HUES48 (cell line): ENCODE measurements around the gene SETD3.

Experiments used
- H3K27ac ChIP-seq: one replicate; pipeline ENCODE4 v1.7.0; 2013; ENCODE audit warnings: low read depth, low read length, inconsistent platforms
- H3K27me3 ChIP-seq: 2 replicates; pipeline ENCODE4 v1.6.1; 2013; ENCODE audit warnings: mild to moderate bottlenecking, low read length; ENCODE audit not compliant: control insufficient read depth, insufficient read depth
- H3K36me3 ChIP-seq: 2 replicates; pipeline ENCODE4 v1.6.1; 2013; ENCODE audit warnings: low read length; ENCODE audit not compliant: control insufficient read depth, insufficient read depth
- H3K4me1 ChIP-seq: 2 replicates; pipeline ENCODE4 v1.6.1; 2013; ENCODE audit warnings: mild to moderate bottlenecking, low read length; ENCODE audit not compliant: control insufficient read depth, insufficient read depth
- H3K4me3 ChIP-seq: 2 replicates; pipeline ENCODE4 v1.5.1; 2013; ENCODE audit warnings: mild to moderate bottlenecking, low read depth, low read length
- H3K9ac ChIP-seq: 2 replicates; pipeline ENCODE4 v1.6.1; 2013; ENCODE audit warnings: mild to moderate bottlenecking, low read depth, low read length, moderate library complexity
- H3K9me3 ChIP-seq: 2 replicates; pipeline ENCODE4 v1.6.1; 2013; ENCODE audit warnings: low read length; ENCODE audit not compliant: control insufficient read depth, insufficient read depth

Gene SETD3

GRCh38 chr14:99479906-99480869 lies at the start of gene SETD3:
TSS of gene SETD3 (minus strand) at chr14:99480859. CDS start at chr14:99465805, 15,054 bp downstream.
- Histone ChIP-seq H3K9ac (peak within 1 kb of the TSS; percentile 91), H3K4me3 (peak within 1 kb of the TSS; percentile 78), H3K27me3 (no peaks in the 10 kb centered on the region), H3K36me3 (no peaks in the 10 kb centered on the region), H3K9me3 (no peaks in the 10 kb centered on the region), H3K27ac (peak within 1 kb of the TSS; percentile 95), H3K4me1 (peaks cover 23% of the 10 kb centered on the region; the same call in 1 of the 2 replicates)

DNA sequence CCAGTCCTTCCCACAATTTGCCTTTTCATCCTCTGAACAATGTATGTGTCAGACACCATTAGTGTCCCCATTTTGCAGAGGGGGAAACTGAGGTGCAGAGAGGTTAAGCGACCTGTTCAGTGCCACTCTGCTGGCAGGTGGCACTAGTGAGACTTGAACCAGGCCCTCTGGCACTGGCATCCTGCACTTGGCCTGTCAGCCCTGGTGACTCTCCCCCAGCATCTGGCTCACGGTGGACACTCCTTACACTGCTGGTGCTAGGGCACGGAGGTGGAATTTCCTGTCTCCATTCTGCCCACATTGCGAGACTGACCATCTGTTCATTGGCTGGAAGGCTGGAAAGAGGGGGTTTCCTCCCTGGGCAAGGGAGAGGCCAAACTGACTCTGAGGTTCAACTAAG lies 49.2 kb upstream of the SETD3 start:
- H3K4me3 ChIP-seq, result no peak overlapping the region
- no peak overlapping the region for H3K27ac ChIP-seq
- no peaks in the 10 kb centered on the region for H3K27me3 ChIP-seq
- H3K36me3 ChIP-seq, result no peaks in the 10 kb centered on the region
- H3K4me1 ChIP-seq, result peaks cover 29% of the 10 kb centered on the region
- H3K9ac ChIP-seq, result no peak overlapping the region
- no peaks in the 10 kb centered on the region for H3K9me3 ChIP-seq

DNA sequence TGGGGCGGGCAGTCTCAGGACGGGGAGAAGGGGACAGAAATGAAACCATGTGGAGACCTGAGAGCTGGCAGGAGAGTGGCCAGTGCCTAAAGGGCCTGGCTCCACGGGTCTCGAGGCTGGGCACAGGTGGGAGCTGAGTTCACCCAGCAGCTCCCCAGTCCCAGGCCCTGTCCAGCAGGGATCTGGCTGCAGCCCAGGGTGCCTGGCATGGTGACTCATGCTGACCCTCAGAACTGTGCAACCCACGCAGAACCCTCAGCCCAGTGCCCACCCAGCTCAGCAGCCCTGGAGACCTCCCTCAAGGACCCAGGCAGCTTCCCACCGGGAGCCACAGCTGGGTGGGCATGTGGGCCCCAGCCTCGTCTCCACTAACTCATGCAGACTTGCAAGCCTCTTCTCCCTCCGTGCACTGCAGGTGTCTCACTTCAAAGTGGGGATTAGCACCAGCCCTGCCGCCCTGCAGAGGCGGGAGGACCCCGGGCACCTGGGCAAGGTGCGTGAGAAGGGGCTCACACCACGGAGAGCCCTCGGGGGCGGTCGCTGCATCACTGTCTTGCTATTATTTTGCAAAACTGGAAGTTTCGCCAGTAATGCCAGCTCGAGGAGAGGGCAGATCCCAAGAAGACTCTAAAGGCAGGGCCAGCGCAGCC lies 46.9 kb upstream of the SETD3 start:
- H3K9me3 ChIP-seq, result no peaks in the 10 kb centered on the region
- H3K27me3 ChIP-seq, result no peaks in the 10 kb centered on the region
- no peak overlapping the region for H3K9ac ChIP-seq
- H3K4me3 ChIP-seq, result no peak overlapping the region
- peaks cover 51% of the 10 kb centered on the region for H3K4me1 ChIP-seq
- no peak overlapping the region for H3K27ac ChIP-seq
- no peaks in the 10 kb centered on the region for H3K36me3 ChIP-seq

GRCh38 chr14:99527026-99527425 lies 46.4 kb upstream of the SETD3 start:
- Histone ChIP-seq H3K9ac (no peak overlapping the region), H3K36me3 (no peaks in the 10 kb centered on the region), H3K4me1 (peaks cover 57% of the 10 kb centered on the region), H3K27me3 (no peaks in the 10 kb centered on the region), H3K4me3 (no peak overlapping the region), H3K9me3 (no peaks in the 10 kb centered on the region), H3K27ac (no peak overlapping the region)

GRCh38 chr14:99525699-99526080 lies 45.0 kb upstream of the SETD3 start:
- Histone ChIP-seq H3K4me1 (peaks cover 52% of the 10 kb centered on the region), H3K27ac (no peak overlapping the region), H3K27me3 (no peaks in the 10 kb centered on the region), H3K9ac (no peak overlapping the region), H3K36me3 (no peaks in the 10 kb centered on the region), H3K9me3 (no peaks in the 10 kb centered on the region), H3K4me3 (no peak overlapping the region)

GRCh38 chr14:99524804-99525698 lies 44.4 kb upstream of the SETD3 start:
- no peaks in the 10 kb centered on the region for H3K9me3 ChIP-seq
- no peak overlapping the region for H3K9ac ChIP-seq
- no peaks in the 10 kb centered on the region for H3K27me3 ChIP-seq
- peak overlapping the region; percentile 72 for H3K27ac ChIP-seq
- peaks cover 45% of the 10 kb centered on the region for H3K4me1 ChIP-seq
- H3K36me3 ChIP-seq, result no peaks in the 10 kb centered on the region
- H3K4me3 ChIP-seq, result no peak overlapping the region

DNA sequence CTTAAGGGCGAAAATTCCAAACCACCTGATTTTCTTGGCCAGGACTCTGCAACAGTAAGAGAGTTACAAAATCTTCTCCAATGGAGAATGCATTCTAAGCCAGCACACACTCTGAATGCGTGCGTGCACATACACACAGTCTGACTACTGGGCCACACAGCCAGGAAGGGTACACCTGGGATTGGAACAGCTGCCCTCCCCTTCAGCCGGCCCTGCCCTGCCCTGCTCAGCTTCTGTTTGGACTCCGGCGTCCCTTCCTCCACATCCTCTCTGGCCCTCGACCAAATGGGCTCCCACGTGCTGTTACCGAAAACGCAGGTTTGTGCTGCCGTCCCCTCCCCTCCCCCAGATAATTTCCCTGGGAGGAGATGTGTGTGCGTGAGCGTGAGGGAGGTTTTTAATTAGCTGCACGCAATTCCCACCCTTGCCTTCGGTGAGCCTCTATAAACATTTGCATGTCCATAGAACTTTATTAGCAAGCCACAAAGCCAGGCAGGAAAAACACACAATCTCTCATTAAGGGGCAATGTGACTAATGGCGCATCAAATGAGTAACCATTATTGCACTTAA lies 43.5 kb upstream of the SETD3 start:
- H3K27me3 ChIP-seq, result no peaks in the 10 kb centered on the region
- H3K27ac ChIP-seq, result peak overlapping the region; percentile 72
- no peak overlapping the region for H3K4me3 ChIP-seq
- no peaks in the 10 kb centered on the region for H3K36me3 ChIP-seq
- H3K9ac ChIP-seq, result no peak overlapping the region
- peaks cover 45% of the 10 kb centered on the region for H3K4me1 ChIP-seq
- H3K9me3 ChIP-seq, result no peaks in the 10 kb centered on the region

- peak overlapping the region; percentile 86 for H3K27ac ChIP-seq
Measured at GRCh38 chr14:99523704-99524055, 43.0 kb upstream of the SETD3 start.

GRCh38 chr14:99522934-99523703 lies 42.5 kb upstream of the SETD3 start:
- Histone ChIP-seq H3K9me3 (no peaks in the 10 kb centered on the region), H3K36me3 (no peaks in the 10 kb centered on the region), H3K27me3 (no peaks in the 10 kb centered on the region), H3K9ac (no peak overlapping the region), H3K27ac (peak overlapping the region; percentile 86), H3K4me1 (peaks cover 44% of the 10 kb centered on the region), H3K4me3 (no peak overlapping the region)

More at GRCh38 chr14:99523704-99524055, 43.0 kb upstream of the SETD3 start:
- Histone ChIP-seq H3K4me3 (no peak overlapping the region), H3K4me1 (peaks cover 45% of the 10 kb centered on the region), H3K9me3 (no peaks in the 10 kb centered on the region), H3K36me3 (no peaks in the 10 kb centered on the region), H3K27me3 (no peaks in the 10 kb centered on the region), H3K9ac (no peak overlapping the region)

GRCh38 chr14:99522457-99522891 lies 41.8 kb upstream of the SETD3 start:
- H3K27ac ChIP-seq, result peak overlapping the region; percentile 86
- H3K4me1 ChIP-seq, result peaks cover 38% of the 10 kb centered on the region
- no peak overlapping the region for H3K9ac ChIP-seq
- H3K36me3 ChIP-seq, result no peaks in the 10 kb centered on the region
- H3K4me3 ChIP-seq, result no peak overlapping the region
- no peaks in the 10 kb centered on the region for H3K9me3 ChIP-seq
- H3K27me3 ChIP-seq, result no peaks in the 10 kb centered on the region
